ENCODE data around the gene FBN2. TPM values are rescaled to one million over a fixed set of nuclear protein-coding genes. Genes with fewer than 3 reads are reported as not detected.

FBN2 gene
- total and polyA plus RNA-seq, 2 experiments from 2014 or later = 725 to 2,094 TPM

DNA sequence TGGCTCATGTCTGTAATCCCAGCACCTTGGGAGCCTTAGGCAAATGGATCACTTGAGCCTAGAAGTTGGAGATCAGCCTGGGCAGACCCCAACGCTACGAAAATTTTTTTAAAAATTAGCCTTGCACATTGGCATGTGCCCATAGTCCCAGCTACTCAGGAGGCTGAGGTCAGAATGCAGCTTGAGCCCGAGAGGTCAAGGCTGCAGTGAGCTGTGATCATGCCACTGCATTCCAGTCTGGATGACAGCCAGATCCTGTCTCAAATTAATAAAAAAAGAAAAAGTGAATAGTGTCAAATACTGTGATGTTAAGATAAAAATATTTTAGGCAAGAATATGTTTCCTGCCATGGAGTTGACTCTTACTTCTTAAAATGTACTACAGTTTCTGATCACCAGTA is 5.3 kb downstream of the FBN2 start:
- Histone ChIP-seq H3K27ac (peak overlapping the region; percentile 97), H3K27me3 (no peaks in the 10 kb centered on the region), H3K4me3 (peak overlapping the region; percentile 95), H3K36me3 (peaks cover 85% of the 10 kb centered on the region), H3K9me3 (ENCODE audit: low read depth) (no peaks in the 10 kb centered on the region), H3K4me1 (ENCODE audit: low read depth) (peaks cover 60% of the 10 kb centered on the region)
- TF ChIP-seq, protein P1, sequence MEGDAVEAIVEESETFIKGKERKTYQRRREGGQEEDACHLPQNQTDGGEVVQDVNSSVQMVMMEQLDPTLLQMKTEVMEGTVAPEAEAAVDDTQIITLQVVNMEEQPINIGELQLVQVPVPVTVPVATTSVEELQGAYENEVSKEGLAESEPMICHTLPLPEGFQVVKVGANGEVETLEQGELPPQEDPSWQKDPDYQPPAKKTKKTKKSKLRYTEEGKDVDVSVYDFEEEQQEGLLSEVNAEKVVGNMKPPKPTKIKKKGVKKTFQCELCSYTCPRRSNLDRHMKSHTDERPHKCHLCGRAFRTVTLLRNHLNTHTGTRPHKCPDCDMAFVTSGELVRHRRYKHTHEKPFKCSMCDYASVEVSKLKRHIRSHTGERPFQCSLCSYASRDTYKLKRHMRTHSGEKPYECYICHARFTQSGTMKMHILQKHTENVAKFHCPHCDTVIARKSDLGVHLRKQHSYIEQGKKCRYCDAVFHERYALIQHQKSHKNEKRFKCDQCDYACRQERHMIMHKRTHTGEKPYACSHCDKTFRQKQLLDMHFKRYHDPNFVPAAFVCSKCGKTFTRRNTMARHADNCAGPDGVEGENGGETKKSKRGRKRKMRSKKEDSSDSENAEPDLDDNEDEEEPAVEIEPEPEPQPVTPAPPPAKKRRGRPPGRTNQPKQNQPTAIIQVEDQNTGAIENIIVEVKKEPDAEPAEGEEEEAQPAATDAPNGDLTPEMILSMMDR (IDR thresholded peaks at IDR 0.05; ENCODE audit: low read depth, low read length) = no peak
- DNase-seq (ENCODE audit: low read depth in 1 of 2, low spot score in 1 of 2) = no peak

DNA sequence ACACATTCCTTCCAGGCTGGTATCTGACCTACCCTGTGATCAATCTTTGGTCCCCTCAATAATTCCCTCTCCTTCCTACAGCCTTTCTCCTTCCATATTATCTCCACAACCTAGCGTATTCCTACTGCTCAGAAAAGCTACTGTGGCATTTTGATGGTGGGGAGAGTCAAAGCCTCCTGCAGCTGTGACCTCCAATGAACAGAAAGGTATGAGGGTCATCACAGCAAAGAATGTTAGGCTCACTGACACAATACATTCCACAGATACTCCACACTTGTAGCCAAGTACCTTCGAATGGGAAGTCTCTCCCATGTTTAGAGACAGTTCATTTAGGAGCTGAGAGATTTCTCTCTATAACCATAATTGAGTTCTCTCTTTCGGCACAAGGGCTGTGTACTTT is 5.9 kb downstream of the FBN2 start:
- TF ChIP-seq, protein P1 (IDR thresholded peaks at IDR 0.05; ENCODE audit: low read depth, low read length) = no peak
- H3K4me3 ChIP-seq = peak overlapping the region; percentile 95
- peak in 1 of 2 donors; percentile 63 for DNase-seq (ENCODE audit: low read depth in 1 of 2, low spot score in 1 of 2)
- H3K27me3 ChIP-seq = no peaks in the 10 kb centered on the region
- peaks cover 67% of the 10 kb centered on the region for H3K4me1 ChIP-seq (ENCODE audit: low read depth)
- no peaks in the 10 kb centered on the region for H3K9me3 ChIP-seq (ENCODE audit: low read depth)
- peak overlapping the region; percentile 97 for H3K27ac ChIP-seq
- H3K36me3 ChIP-seq = peaks cover 92% of the 10 kb centered on the region

- no peaks in the 10 kb centered on the region for H3K9me3 ChIP-seq (ENCODE audit: low read depth)
- DNase-seq (ENCODE audit: low read depth in 1 of 2, low spot score in 1 of 2) = no peak
- H3K27me3 ChIP-seq = no peaks in the 10 kb centered on the region
- H3K36me3 ChIP-seq = peaks cover 99% of the 10 kb centered on the region
- H3K4me3 ChIP-seq = peak overlapping the region; percentile 4
- peaks cover 90% of the 10 kb centered on the region for H3K4me1 ChIP-seq (ENCODE audit: low read depth)
- TF ChIP-seq, protein P1 (IDR thresholded peaks at IDR 0.05; ENCODE audit: low read depth, low read length) = no peak
- peak overlapping the region; percentile 97 for H3K27ac ChIP-seq
Observed at GRCh38 chr5:128528637-128529255, 9.3 kb downstream of the FBN2 start.

DNA sequence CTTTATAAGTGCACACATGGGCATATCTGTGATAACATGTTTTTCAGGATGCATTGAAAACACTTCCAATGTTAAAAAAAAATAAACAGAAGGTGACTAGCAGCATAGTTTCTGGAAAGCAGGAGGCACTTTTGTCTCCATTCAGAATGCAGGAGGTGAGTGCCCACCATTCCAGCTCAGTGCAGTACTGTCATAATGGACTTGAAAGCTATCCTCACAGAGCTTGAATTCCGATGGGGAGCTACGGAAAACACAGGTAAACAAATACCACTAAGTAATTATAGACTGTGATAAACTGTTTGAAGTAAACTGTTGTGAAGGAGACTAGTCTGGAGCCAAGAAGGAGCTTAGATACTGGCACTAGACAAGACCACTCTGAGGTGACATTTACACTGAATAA is 9.9 kb downstream of the FBN2 start:
- no peak for DNase-seq (ENCODE audit: low read depth in 1 of 2, low spot score in 1 of 2)
- Histone ChIP-seq H3K27me3 (no peaks in the 10 kb centered on the region), H3K4me3 (peak overlapping the region; percentile 4), H3K27ac (peak overlapping the region; percentile 97), H3K36me3 (peaks cover 99% of the 10 kb centered on the region), H3K4me1 (ENCODE audit: low read depth) (peaks cover 90% of the 10 kb centered on the region), H3K9me3 (ENCODE audit: low read depth) (no peaks in the 10 kb centered on the region)
- TF ChIP-seq, protein P1 (IDR thresholded peaks at IDR 0.05; ENCODE audit: low read depth, low read length) = no peak

DNA sequence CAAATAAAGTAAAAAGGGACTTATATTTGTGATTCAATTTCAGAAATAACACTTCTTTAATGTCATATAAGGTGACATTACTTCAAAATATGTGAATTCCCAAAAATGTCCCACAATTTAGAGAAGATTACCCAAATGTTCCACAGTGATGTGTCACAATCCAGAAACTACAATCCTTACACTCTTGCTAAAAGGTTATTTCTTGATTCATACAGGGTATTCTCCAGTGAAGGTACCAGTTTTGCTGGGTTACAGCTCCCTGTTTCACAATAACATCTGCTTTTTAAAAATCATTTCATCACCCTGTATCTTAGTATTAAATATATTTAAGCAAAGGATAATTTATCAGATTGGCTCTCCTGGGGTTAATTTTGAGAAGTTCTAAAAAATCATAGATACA is 11.0 kb downstream of the FBN2 start:
- TF ChIP-seq, protein P1 (IDR thresholded peaks at IDR 0.05; ENCODE audit: low read depth, low read length) = no peak
- Histone ChIP-seq H3K27ac (peak overlapping the region; percentile 97), H3K4me1 (ENCODE audit: low read depth) (peaks cover 91% of the 10 kb centered on the region), H3K36me3 (peaks cover 100% of the 10 kb centered on the region), H3K9me3 (ENCODE audit: low read depth) (no peaks in the 10 kb centered on the region), H3K27me3 (no peaks in the 10 kb centered on the region), H3K4me3 (peak overlapping the region; percentile 3)
- no peak for DNase-seq (ENCODE audit: low read depth in 1 of 2, low spot score in 1 of 2)

All from cardiac muscle cell (in vitro differentiated cells and primary cell).